ENCODE data around the gene TCFL5.

The TCFL5 gene

GRCh38 chr20:62861726-62862336, at the start of gene TCFL5:
Gene TCFL5, minus strand, starts transcription at chr20:62861822. Its CDS starts 152 bp downstream, at chr20:62861670.
- DNase-seq: peak; percentile 79

DNA sequence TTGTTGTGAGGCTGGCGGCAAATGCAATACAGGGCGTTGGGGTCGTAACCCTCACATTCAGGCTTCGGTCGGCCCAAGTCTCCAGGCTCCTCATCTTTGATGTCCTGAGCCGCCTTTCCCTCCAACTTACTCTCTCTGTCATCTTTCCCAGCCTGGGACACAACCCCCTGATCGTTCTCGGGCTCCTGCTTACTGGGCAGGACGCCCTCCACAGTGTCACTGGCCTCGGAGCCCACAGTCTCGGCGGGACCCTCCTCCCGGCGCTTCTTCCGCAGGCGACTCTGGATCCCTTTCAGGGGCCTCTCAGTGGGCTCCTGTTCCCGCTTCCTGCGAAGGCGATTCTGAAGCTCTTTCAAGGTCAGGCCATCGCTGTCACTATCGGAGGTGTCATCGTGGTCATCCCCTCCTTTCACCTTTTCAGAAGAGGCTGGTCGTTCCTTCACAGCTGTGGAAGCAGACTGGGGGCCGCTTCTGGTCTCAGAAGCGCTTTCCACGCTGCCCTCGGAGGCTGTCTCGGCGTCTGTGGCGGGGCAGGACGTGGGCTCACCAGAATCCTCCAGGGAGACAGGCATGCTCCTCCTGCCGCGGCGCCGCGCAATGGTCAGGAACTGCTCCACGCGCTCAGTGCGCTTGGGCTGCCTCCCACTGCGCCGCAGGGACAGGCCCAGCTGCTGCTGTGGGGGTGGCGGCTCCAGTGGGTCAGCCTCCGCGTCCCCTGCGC, 49.3 kb upstream of the TCFL5 start:
- DNase-seq: no peak

- no peak for DNase-seq
Observed at GRCh38 chr20:62910217-62910766, 48.7 kb upstream of the TCFL5 start.

DNA sequence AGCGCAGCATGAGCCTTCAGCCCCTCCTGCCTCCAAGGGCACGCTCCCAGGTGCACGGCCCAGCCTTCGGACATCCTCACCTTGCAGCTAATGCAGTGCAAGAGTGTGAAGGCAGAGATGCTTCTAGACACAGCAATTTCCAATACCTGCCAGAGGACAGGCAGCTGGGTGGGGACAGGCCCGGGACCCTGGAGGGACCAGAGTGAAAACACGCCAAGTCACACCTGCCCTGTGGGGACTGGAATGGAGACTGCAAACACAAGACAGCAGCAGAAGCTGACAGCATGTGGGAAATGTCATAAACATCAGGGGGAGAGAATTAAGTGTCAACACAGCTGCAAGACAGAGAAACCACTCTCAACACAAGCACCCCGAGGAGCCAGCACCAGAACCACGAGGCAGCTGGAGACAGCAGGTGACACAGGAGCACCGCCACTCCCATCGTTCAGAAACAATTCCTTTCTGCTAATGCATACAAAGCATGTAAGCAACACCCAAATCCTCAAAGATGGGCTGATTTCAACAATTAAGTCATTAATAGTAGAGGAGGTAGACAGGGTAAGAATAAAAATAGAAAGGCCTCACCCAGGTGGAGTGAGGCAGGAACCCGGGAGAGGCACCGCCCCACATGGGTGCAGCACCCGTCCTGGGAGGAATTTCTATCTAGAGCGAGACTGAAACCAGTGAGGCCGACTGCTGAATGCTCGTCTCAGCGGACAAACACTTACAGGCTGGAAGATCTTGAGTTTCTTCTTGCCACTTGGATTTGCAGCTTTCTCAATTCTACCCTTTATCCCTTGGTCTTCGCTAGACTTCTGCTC, 47.6 kb upstream of the TCFL5 start:
- DNase-seq: peak; percentile 74

DNA sequence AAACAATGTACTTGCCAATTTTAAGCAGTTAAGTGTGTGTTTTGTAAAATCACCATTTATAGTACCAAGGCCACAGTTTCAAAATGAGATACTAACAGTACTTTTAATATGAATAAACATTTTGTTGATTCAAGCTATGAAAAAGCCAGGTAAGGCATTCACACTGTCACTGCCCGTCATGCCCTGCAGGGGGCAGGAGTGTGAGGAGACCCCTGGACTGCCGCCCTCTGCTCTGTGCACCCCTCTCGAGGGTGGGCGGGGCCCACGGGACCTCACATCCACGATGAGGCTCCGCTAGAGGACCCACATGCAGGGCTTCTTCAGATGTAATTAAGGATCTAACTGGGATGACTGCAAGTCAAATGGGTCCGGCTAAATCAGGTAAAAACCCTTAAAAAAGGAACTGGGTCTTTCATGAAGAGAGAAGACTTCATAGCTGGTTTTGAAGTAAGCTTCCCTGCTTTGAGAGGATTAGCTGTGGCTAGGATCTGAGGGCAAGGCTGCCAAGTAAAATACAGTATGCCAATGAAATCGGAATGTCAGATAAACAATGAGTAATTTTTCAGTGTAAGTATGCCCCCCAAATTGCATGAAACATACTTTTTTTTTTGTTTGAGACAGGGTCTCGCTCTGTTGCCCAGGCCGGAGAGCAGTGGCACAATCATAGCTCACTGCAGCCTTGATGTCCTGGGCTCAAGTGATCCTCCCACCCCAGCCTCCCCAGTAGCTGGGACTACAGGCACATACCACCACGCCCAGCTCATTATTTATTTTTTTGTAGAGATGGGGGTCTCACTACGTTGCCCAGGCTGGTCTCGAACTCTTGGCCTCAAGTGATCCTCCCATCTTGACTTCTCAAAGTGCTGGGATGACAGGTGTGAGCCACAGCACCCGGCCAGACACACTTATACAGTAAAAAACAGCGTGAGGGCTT, 46.0 kb upstream of the TCFL5 start:
- no peak for DNase-seq

GRCh38 chr20:62906647-62907375, 45.2 kb upstream of the TCFL5 start:
- no peak for DNase-seq

DNA sequence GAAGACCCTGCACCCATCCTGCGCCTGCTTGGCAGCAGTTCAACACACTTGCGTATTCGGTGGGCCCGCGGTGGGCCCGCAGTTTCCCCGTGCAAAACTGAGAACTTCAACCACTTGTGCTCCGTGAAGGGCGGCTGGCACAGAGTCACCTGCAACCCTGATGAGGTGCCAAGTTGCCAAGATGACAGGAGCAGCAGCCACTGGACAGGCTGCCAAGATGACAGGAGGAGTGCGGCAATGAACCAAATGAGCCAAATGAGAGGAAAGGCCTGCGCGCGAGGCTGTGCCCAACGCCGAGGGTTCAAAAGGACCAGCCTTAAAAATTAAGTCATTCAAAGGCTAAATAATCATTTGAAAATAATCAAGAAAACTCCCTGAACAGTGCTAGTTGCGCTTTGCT, 44.6 kb upstream of the TCFL5 start:
- DNase-seq: no peak

- no peak for DNase-seq
Observed at GRCh38 chr20:62905536-62906117, 44.0 kb upstream of the TCFL5 start.

DNA sequence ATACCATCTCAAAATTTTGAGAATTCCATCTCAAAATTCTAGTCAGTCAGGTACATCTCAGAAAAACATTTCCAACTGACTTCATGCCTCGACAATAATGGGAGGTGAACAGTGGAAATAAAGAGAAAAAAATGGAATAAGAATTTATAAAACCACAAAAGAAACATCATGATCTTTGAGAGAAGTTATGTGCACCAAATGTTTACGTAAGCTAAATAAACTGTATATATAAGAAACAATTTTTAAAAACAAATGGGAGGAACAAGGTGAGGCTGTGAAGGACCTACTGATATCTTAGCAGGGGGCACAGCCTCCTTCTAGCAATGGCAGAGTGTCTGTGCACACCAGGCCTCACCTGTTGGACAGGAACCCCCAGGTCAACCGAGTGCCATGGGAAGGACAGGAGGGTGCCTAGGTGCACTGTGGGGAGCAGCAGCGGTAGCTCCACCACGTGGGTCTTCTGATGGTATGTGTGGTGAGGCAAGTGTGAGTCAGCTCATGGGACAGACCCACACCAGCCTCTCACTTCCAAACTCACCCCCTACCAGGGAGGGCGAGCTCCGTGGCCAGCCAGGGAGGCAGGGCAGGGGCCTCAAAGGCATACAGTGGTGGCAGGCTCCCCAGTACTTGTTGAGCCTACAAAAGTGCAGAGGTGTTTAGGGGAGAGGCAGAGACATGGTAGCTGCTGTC, 41.4 kb upstream of the TCFL5 start:
- DNase-seq: no peak

GRCh38 chr20:62901891-62902290, 40.3 kb upstream of the TCFL5 start:
- DNase-seq: no peak

DNA sequence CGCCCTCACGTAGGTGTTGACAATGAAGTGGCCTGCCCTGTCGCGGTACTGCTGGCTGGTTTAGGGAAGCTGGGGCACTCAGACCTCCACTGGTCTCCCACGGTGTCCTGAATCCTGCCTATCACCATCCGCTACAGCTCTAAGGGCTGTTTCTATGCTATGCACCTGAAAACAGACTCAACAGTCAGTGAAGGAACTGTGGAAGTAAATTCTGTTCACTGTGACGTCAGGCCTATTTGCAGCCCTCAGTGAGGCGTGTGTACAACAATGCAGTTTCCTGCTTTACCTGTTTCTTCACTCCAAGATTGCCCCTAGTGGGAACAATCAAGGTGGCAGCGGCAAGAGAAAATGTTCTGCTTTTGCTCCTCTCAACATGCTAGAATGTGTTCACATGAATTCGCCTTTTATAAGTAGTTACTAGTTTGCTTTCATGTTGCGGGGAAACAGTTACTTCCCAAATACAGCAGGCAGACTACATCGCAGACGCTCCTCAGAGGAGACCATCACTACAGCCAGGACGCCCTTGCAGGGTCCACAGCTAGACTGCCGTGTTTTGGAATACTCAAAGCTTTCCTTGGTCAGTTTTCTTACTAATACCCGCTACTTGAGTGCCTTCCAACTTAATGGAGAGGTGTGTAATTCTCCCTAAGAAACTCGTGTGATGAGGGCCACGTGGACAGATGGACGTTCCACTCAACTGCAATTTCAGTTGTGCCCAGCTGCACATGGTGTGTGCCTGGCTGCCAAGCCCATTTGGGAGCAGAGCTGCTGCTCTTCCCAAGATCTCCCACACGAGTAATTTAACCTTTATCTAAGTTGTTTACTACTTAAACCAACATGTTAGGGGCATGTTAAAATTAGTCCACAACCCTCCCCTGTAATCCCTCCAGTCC, 39.3 kb upstream of the TCFL5 start:
- DNase-seq: peak; percentile 48

- DNase-seq: peak; percentile 65
Observed at GRCh38 chr20:62900052-62900691, 38.5 kb upstream of the TCFL5 start.

DNA sequence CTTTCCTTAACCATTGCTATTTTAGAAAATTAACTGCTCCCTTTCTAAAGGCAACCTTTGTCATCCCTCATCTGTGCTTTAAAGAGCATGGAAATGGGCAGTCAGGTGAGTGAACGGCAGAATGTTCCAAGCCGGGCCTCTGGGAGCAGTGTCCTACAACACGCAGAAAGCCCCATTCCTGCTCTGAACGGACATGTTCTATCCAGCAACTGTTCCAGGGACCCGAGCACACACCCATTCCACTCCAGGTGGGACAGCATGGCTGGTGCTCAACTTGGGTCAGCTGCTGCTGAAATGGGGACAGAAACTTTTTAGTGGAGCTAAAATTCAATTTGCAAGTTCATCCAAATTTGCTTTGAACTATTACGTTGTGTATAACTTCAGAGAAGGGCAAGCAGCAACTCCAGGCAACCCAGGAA, 38.0 kb upstream of the TCFL5 start:
- DNase-seq: no peak

DNA sequence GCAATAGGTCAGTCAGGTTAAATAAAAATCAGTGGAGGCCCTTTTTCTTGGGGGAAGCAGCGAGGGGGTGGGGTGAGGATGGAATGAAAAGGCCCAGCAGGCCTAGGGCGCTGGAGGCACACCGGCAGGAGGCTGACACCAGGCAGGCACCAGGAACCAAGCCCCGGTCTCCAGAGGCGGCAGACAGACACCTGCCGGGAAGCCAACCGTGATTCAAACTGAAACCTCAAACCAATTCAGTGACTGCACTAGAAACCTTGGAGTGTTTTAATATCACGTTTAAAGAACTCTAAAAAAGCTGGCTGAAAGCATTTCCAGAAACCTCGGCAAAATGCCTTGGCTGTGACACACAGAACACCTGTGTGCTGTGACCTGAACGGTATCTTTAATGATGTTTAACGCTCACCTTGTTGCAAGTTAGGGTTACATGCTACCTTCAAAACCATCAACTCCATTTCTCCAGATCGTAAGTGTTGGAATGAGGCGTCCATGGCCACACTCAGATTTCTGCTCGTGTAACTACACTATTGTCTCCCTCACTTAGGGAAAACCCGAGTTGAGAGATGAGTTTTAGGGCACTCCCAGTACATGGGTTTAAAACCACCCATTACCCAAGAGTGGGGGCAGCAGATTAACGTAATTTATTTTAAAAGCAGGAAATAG, 37.5 kb upstream of the TCFL5 start:
- no peak for DNase-seq

DNA sequence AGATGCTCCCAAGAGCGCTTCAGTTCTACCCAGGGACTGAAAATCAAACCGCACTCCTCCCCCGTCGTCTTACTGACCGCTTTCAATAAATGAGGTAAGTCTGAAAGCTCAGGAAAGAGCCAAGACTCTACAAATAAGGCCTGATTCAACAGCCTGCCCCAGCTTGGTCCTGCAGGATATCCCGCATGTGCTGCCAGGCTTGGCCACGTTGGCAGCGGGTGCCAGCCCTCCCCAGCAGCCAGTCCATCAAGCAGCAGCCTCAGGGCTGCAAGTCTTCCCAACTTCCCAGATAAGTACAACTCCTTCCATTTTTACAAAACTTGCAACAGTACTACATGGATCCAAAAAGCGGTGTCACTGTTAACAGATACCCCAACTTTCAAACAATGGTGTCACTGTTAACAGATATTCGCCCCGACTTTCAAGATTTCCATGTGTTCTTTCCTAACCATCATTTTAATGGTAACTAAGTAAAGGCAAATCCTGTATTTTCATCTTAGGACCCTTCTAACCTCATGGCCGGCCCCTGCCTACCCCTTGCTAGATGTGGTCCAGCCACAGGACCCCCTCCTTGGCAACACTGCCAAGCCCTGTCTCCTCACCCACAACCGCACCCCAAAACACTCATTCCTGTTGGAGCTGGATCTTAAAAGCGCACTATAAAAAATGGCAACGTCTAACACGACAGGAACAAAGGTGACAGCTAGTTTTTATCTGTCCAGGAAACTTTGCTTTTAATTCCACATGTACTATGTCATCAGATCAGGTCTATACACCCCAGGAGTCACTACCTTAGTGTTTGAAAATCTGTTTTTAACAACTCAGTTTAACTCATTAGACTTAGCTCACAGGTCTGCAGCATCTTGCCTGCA, 36.7 kb upstream of the TCFL5 start:
- no peak for DNase-seq

DNA sequence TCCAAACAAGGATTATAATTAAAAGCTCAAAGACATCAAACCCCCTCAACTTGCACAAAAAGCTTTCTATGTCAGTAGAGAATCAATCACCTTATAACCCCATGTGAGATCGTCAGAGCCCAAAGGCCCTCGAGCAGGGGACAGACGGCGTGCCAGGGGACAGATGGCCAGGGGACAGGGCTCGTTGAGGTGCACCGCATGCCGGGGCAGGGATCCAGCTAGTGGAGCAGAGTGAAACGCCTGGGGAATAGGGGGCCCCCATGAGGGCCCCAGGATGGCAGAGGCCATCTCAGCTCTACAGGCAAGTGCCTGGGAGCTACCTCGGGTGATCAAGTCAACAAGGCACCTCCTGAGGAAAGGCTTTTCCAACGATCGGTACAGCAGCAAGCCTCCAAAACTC, 36.0 kb upstream of the TCFL5 start:
- DNase-seq: no peak

DNA sequence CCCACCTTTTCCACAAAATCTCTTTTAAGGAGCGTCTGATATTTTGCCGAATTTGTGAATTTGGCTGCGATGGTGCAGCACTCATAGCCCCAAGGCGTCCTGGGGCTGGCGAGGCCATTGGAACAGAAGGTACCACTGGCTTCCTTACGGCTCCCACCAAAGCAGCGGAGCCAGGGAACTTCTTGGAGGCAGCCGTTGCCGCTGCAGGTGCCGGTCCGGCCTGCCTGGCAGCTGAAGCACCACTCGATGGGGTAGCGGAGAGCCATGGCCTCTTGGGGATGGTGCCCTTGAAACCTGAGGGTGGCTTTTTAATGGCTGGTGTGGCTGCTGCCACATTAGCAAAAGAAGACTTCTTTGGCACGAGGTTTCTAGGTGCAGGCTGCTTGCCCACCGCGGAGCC, 34.9 kb upstream of the TCFL5 start:
- no peak for DNase-seq
